CD1c-positive myeloid dendritic cell (primary cell): ENCODE measurements around the gene TENT4A.
A peak's percentile ranks its signal among the peaks of the same experiment; 100 is the strongest.

Source experiments
- DNase-seq: peaks from one replicate; pipeline ENCODE4 v3.0.0-alpha.2; 2016; ENCODE audit errors: extremely low spot score

TENT4A gene

DNA sequence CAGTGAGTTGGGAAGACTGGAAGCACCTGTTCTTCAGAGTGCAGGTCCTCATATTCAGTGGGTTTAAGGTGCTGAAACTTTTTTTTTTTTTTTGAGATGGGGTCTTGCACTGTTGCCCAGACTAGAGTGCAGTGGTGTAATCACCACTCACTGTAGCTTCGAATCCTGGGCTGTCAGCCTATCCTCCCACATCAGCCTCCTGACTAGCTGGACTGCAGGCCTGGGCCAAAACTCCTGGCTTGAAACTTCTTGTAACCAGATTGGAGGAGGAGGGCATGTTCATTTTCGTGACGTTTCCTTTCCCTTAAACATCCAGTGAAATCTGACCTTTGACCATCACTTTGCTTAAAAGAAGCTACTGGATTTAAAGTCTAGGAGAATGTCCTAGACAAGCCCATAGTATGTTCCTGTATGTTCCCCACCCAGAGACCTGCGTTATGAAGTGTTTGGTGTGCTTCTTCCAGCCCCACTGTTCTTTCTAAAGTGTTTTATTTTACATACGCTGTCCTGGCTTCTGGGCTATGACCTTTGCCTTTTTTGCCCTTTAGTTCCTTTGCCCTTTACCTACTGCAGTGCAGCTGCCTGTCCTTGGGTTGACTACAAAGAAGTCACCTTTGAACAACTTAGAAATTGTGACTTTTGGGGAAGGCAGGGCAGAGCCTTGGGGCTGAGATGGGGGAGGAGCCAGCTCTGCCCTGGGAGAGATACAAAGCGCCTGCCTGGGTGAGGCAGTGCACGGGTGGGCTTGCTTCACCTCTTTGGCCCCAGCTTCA lies 18.4 kb downstream of the TENT4A start:
- DNase-seq: peak; percentile 18

DNA sequence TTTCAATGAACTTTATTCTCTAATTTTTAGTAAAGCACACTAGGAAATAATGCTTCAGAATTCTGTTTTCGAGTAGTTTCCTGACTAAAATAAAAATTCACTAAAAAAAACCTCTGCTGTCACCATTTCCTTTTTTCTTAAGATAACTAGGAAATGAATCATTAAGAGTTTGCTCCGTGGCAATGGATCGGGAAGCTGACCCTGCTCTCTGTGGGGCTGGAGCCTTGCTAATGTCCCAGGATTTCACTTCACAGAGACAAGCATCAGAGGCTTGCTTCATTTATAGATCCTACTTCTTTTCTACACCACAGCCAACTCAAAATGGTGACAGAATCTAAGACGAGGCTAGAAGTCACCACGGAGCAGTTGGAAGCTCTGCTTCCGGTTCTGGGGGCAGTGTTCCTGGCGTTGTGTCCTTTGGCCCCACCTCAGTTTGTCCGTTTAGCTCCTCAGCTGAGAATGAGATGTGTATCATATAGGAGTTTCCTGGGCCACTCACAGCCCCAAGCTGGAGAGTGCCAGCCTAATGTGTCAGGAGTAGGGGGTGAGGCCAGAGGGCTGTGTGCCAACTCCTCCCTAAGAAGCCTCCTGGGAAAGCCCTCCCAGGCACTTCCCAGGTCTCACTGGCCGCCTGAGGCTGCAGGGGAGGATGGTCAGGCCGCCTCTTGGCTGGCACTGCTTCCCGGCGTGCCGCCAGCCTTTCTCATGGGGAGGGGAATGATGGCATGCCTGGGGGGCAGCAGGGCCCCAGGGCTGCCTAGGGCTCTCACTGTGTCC lies 19.6 kb downstream of the TENT4A start:
- peak; percentile 51 for DNase-seq

DNA sequence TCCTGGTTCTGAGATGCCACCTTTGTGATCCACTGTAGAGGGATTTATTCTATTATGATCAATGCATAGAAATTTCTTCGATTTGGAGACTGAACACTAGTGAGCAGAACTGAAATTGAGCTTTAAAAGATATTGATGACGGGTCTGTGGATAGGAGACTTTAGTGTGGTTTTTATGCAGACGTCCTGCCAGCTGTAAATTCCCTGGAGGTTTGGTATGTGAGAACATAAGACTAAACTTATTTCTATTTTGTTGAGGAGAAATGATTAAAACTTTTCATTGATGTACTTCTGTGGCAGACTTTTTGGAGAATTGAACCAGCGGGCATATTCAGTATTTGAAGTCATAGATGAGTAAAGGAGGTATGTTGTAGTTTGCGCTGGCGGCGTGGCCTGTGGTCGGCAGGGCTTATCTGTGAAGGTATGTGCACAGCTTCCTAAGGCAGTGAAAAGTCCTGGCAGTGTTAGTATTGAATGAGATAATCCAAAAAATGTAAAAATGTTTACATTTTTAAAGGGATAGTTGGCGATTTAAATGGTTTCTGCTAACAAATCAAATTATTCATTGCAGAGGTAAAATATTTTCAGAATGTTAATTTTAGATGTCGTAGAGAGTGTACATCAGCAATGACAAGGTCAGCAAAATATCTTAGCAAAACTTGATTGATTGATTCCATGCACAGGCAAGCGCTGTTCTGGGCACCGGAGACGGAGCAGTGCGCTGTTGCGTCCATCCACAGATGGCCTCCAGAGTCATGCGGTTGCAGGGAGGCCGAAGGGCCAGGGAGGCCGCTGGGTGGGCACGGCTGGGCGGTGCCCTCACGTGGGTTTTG lies 20.4 kb downstream of the TENT4A start:
- DNase-seq: no peak

DNA sequence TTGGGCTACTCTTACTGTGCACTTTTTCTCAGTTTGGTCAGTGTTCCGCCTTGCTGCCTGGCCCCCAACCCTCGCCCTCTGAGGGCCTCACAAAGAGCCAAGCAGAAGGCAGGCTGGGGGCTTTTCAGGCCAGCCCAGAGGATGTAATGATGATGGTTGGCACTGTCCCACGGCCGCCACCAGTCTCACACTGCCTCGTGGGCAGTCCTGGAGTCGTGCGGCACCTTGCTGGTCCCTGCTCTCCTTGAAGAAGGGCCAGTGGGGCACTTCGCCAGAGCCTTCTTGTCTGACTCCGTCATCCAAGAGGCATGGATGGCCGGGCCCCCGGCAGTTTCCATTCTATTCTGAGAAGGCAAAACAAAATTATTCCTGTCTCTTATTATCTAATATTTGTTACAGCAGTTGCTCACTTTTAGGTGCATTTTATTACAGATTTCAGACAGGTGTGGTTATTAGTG lies 21.0 kb downstream of the TENT4A start:
- no peak for DNase-seq

DNA sequence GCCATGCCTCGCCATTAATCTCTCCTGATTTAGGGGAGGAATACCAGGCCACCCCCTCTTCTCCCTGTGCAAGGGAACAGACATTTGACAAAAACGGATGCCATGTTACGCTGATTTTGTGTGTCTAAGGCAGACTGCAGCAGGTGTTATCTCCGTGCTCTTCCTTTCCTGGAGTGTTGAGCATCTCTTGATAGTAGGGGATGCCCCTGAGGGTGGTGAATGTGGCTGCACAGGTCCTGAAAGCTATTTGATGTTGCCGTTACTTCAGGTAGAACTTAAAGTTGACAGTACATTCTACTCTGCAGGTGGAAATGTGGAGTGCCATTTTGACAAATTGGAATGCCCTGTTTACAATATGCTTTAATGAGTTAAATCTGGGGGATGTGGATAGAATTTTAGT lies 21.5 kb downstream of the TENT4A start:
- DNase-seq: no peak

DNA sequence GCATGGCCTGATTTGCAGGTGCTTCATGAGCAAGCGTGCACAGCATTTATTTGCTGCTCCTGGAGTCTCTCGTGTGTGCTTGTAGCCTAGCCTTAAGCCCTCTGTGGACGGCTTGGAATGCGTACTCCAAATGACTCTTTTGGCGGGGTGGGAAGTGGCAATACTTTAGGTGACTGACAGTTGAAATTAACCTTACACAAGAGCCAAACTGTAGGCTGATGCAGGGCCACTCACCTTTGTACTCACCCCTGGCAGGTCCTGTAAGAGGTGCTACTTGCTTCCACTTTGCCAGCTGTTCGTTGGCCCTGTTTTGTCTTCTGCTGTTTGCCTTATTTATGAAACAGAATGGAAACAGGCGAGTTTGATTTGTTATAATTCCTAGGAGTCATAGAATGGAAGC lies 22.9 kb downstream of the TENT4A start:
- no peak for DNase-seq

DNA sequence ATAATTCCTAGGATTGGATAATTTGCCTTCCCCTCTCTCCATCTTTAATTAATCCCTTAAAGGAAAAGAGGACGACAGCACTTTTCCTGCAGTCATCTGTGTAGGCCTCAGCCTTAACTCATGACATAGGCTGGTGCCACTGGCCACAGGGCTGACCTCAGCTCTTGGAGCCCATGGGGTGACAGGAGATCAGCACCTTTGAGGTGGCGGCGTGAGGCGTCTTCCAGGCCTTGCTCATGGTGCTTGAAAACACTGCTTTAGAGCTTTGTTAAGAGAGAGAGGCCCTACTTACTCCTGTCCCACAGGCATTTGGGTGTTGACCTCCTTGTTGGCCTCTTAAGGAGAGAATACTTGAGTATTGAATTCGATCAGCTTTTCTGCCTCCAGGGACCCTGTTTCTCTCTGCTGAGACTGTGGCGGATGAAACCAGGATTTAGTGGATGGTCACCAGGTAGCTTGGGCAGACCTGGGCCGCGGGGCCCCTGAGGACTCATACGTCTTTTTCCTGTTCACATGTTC lies 23.4 kb downstream of the TENT4A start:
- no peak for DNase-seq

DNA sequence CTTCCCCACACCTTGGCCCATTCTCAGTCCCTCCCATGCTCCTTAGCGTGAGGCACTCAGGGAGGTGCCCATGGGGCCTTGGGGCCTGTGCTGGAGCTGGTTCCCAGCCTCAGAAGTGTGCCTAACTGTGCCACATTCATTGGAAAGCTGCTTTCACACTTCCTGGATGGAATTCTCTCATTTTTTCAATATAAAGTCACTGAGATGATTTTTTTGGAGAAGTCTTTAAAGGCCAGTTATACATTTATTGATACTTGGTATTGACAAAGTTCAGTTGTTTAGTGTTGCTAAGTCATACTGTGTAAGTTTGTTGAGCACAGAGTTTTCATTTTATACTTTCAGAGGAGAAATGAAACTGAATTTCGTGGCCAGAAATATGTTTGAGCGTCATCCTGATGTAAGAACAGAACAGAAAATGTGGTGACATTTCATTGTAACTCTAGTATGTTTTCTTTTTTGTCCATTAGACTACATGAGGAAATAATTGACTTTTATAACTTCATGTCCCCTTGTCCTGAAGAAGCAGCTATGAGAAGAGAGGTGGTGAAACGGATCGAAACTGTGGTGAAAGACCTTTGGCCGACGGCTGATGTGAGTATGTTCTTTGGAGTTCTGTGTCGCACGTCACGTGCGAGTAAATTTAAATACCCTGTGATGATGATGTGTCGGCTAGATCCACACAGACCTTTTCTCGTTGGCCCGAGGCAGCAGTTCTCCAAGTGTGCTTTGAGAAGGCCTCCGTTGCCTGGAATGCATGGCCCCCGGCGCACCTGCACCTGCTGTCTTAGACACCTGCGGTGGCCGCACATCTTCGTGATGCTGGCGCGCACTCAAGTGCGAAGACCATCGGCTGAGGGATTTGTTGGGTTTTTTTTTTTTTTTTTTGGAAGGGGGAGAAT lies 24.1 kb downstream of the TENT4A start:
- DNase-seq: peak; percentile 58

DNA sequence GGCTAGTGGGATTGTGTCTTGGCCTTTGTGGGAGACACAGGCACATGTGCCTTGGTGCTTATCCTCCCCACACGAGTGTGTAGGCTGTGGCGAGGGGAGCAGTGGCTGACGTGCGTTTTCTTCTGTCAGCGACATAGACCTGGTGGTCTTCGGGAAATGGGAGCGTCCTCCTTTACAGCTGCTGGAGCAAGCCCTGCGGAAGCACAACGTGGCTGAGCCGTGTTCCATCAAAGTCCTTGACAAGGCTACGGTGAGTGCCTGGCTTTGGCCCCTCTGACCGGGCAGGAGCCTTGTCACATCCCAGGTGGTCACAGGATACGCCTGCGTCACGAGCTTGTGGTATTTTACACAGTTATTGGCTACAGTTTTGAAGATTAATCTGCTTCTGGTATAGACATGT lies 26.4 kb downstream of the TENT4A start:
- DNase-seq: no peak

DNA sequence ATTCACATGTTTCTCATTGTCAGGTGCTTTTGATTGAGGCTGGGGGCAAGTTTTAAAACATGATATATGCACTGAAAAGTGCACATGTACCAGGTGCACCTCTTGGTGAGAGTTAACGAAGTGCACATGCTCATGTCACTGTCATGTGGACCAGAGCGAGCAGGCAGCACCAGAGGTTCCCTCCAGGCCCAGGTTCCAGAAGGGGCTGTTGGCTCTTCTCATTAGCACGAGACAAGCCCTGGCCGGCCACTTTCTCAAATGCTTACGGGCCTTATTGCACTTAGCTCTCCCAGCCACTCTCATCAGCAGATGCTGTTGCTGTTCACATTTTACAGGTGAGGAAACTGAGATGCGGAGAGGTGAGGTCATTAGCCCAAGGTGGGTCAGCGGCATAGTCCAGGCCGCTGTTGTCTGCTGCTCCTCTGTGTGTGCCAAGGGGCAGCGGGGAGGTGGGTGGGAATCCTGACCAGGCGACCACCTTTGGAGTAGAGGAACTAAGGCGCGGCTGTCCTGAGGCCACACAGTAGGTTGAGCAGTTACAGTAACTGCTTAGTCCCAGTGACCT lies 27.4 kb downstream of the TENT4A start:
- DNase-seq: no peak

DNA sequence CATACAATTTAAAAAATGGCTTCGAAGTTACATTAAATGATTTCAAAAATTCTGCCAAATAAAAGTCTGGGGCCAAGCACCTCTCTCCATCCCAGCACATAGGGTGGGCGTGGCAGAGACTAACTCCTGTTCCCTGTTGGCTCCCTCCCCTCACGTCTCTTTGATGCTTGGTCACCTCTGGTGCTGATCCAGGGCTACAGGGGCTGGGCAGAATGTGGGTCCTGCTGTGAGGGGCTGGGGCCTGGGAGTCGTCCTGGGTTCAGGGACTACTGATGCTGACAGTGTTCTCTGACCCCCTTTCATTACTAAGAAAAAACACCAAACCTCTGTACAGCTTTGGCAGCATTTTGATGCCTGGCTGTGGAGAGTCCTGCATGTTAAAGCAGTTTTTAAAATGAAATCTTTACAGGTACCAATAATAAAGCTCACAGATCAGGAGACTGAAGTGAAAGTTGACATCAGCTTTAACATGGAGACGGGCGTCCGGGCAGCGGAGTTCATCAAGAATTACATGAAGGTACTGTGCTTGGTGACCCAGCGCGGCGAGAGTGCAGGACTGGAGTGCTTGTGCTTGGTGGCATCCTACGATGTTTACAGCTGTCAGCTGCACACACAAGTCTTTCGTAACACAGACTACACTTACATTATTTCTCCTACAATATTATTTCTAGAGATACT lies 29.0 kb downstream of the TENT4A start:
- no peak for DNase-seq

DNA sequence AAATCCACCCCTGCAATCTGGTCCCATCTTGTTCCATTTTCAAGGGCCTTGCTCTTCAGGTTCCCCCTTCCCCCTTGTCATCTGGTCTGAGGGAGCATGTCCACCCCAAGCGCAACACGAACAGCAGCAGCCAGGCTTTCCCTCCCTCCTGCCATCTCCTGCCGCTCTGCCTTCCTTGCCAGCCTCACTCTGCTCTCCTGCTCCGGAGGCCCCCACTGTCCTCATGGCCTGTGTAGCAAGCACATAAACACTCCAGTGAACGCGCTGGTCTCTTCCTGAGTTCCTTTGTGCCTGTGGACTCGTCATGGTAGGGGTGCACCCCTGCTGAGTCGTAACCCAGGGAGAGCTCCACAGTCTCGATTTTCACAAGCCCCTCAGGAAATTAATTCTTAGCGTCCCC lies 29.9 kb downstream of the TENT4A start:
- no peak for DNase-seq

DNA sequence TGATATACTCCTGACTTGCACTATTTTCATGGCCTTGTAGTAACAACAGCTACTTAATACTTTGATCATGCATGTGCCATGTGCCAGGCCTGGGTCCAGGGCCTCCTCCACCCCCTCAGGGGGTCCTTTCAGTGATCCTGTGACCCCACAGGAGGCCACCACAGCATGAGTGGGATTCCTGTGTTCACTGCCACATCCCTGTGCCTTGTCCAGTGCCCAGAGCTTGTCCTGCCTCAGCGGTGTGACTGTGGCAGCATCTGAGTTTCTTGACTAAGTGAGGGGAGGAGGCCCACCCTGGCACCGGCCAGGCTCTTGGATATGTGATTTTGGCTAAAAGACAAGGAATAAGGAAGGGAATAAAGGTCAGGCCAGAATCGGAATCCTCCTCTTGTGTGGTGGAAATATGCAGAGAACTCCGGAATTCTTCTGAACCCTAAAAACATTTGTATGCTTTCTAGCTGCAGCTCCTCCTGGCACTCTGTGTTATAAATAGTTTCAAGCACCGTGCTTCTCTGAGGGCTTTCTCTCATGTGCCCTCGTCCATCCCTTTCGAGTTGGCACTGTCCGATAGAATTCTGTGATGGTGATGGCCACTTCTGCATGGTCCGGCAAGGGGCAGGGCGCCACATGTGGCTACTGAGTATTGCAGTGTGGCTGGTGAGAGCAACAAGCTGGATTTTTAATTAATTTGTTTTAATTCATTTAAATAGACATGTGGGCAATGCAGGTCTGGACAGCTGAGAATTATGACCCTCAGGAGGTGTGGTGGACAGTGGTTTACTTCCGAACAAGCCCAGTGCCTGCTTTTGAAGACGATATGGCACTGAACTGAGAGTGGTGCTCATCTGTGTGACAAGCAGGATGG lies 31.8 kb downstream of the TENT4A start:
- DNase-seq: no peak

DNA sequence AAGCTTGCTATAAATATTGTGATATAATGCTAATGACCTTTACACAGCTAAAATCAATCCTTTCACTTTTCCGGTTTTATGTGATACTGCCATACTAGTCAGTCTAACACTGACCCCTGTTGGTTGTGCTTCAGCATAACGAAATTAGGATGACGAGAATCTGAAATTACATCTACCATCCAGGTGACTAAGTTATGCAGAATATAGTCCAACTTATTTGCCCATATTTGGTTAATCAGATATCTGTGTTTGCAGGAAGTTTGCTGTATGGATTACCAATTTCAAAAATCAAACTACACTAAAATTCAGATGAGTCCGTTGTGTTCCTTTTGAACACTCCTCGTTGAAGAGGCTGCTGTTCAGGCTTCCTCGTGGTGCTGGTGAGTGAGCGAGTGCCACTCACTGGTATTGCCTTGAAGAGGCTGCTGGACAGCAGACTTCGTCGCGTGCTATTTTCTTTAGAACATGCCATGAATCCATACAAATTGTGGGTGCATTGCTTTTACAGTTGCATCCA lies 32.5 kb downstream of the TENT4A start:
- peak; percentile 66 for DNase-seq

DNA sequence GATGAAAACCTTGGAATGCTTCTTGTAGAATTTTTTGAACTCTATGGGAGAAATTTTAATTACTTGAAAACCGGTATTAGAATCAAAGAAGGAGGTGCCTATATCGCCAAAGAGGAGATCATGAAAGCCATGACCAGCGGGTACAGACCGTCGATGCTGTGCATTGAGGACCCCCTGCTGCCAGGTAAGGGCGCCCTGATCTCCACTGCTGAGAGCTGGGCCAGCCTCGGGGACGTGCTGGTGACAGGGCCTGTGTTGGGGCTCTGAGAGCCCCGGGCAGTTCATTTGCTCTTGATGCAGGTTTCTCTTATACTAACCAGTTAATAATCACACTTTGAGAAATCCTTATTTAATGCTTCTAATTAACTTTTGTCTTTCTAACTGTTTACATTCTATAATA lies 33.0 kb downstream of the TENT4A start:
- DNase-seq: no peak

DNA sequence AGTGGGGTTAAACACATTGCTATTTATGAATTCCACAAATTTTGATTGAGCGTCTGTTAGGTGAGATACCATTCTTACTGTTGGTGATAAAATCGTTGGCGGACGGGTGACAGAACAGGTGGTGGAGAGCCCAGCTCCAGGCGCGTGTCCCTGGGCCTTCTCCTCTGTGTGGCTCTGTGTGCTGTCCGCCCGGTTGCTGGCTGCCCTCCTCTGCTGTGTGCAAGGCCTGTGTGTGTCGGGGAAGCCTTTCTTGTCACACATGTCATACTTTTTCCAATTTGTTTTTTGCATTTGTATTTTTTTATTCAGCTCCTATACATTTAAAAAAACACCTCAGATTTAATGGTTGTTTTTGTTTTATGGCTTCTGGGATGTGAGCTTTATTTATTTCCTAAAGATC lies 33.9 kb downstream of the TENT4A start:
- DNase-seq: no peak

DNA sequence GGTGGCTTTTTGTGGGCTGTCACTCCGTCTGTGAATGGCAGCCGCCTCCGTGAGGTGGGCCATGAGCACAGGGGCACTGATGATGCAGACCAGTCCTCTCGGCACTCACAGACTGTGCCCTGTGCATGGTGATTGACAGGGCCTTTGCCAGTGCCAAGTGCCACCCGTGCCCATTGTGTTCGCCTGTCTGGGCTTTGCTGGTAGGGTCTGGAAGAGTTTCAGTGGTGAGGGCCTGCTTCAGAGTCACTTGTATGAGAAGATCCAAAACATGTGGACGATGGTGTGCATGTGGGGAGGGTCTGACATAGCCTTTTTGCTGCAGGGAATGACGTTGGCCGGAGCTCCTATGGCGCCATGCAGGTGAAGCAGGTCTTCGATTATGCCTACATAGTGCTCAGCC lies 34.9 kb downstream of the TENT4A start:
- DNase-seq: no peak

DNA sequence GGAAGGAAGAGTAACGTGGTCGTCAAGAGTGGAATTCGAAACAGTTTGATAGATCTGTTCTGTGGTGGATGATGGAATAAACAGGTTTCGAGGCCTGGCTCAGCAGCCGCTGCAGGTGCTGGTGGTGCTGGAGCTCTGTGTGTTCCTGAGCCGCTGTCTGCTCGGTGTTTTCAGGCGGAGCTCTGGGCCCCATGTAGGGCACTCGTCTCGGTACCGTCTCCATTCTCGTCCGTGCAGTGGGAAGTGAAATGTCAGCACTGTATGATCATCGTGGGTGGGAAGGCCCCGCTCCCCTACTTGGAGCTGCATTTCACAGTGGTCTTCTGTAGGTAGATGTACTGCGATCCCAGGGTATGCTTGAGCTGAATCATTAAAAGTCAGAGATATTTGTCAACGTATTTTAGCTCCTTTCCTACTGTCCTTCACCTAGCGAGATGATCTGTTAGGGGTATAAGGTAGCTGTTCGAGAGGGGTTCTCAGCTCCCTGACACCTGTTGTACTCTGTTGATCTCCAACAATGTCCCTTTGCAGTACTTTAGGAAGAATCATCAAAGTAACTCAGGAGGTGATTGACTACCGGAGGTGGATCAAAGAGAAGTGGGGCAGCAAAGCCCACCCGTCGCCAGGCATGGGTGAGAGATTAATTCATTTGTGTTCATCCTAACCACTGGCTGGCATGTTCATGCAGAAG lies 35.9 kb downstream of the TENT4A start:
- no peak for DNase-seq
